Activated T-helper 1 cell treated with anti-CD3 and anti-CD28 coated beads, Interleukin-2, amount 50 U/mL, for 16 hours (primary cell): Measurements from ENCODE around the gene LBP.
"Not testable (repeated sequence)": the region's sequence is repeated elsewhere in the genome, so short reads cannot be mapped to it uniquely, and the experiment has no call there.

Experiments used
- DNase-seq, 2 donors: peaks; one replicate each; pipeline ENCODE4 v3.0.0-alpha.2; 2020; ENCODE audit warnings: low read depth in 1 of 2, low spot score in 1 of 2

The LBP gene

GRCh38 chr20:38392356-38392755, 46.1 kb downstream of the LBP start:
- DNase-seq: no peak

GRCh38 chr20:38393259-38393658, 47.0 kb downstream of the LBP start:
- no peak for DNase-seq

GRCh38 chr20:38395165-38395564, 48.9 kb downstream of the LBP start:
- no peak for DNase-seq

GRCh38 chr20:38395751-38396395, 49.6 kb downstream of the LBP start:
- DNase-seq: not testable (repeated sequence)

GRCh38 chr20:38402089-38402488, 55.8 kb downstream of the LBP start:
- no peak for DNase-seq

GRCh38 chr20:38402816-38403215, 56.5 kb downstream of the LBP start:
- DNase-seq: no peak

GRCh38 chr20:38404016-38404415, 57.7 kb downstream of the LBP start:
- DNase-seq: no peak

- no peak for DNase-seq
Measured at GRCh38 chr20:38405132-38405531, 58.9 kb downstream of the LBP start.

- DNase-seq: no peak
Measured at GRCh38 chr20:38406476-38406875, 60.2 kb downstream of the LBP start.

- DNase-seq: no peak
Measured at GRCh38 chr20:38407321-38407720, 61.0 kb downstream of the LBP start.

GRCh38 chr20:38407822-38408221, 61.5 kb downstream of the LBP start:
- not testable (repeated sequence) for DNase-seq

- DNase-seq: no peak
Measured at GRCh38 chr20:38412877-38413577, 66.7 kb downstream of the LBP start.

GRCh38 chr20:38414769-38415450, 68.6 kb downstream of the LBP start:
- DNase-seq: no peak

GRCh38 chr20:38418509-38419204, 72.4 kb downstream of the LBP start:
- no peak for DNase-seq

GRCh38 chr20:38420388-38421085, 74.3 kb downstream of the LBP start:
- no peak for DNase-seq

GRCh38 chr20:38421915-38422314, 75.6 kb downstream of the LBP start:
- no peak for DNase-seq

GRCh38 chr20:38423541-38423940, 77.3 kb downstream of the LBP start:
- no peak for DNase-seq

- DNase-seq: no peak
Measured at GRCh38 chr20:38424401-38424800, 78.1 kb downstream of the LBP start.

- DNase-seq: no peak
Measured at GRCh38 chr20:38426006-38426897, 80.0 kb downstream of the LBP start.
